Stomach (tissue), 9 donors: Measurements from ENCODE around the gene AFF1. TPM values are rescaled to one million over a fixed set of nuclear protein-coding genes. Genes with fewer than 3 reads are reported as not detected.
A peak's percentile ranks its signal among the peaks of the same experiment; 100 is the strongest.

Source experiments
- DNase-seq, 2 donors: peaks; one replicate each; pipeline versions ENCODE4 v3.0.0 to v3.0.0-alpha.2; 2013 to 2019
- H3K27ac ChIP-seq, 5 donors: fragments of 200-600 bp in 4 of 5; sonication (generic) in 4 of 5; one replicate each; pipeline ENCODE4 v1.5.1; 2013 to 2019; ENCODE audit warnings: mild to moderate bottlenecking in 1 of 5, moderate library complexity in 1 of 5
- H3K27me3 ChIP-seq, 3 donors: fragments of 200-600 bp; sonication (generic); one replicate each; pipeline ENCODE4 v1.5.1; 2017 to 2019; ENCODE audit warnings: mixed run types in 1 of 3
- H3K36me3 ChIP-seq, 4 donors: fragments of 200-600 bp; sonication (generic); 1 replicate in 3 of 4; 2 replicates in 1 of 4; pipeline ENCODE4 v1.5.1; 2016 to 2019
- H3K4me1 ChIP-seq, 4 donors: fragments of 200-600 bp; sonication (generic); one replicate each; pipeline ENCODE4 v1.5.1; 2016 to 2019
- H3K4me3 ChIP-seq, 4 donors: fragments of 200-600 bp; sonication (generic) in 3 of 4; one replicate each; pipeline ENCODE4 v1.5.1; 2016 to 2019; ENCODE audit warnings: mild to moderate bottlenecking in 1 of 4
- H3K9me3 ChIP-seq, 4 donors: fragments of 200-600 bp; sonication (generic); one replicate each; pipeline ENCODE4 v1.5.1; 2016 to 2019
- CTCF ChIP-seq, 7 experiments: fragments of 450-650 bp in 4 of 7; fragments of 200-600 bp in 3 of 7; sonication (generic) in 3 of 7; IDR thresholded peaks; one replicate each; pipeline ENCODE4 v1.5.1; 2016 to 2019; ENCODE audit warnings: antibody characterized with exemption in 7 of 7, control low read depth in 2 of 7, mild to moderate bottlenecking in 1 of 7
- EP300 ChIP-seq: sonication (generic); formaldehyde crosslinking; IDR thresholded peaks from one replicate; pipeline ENCODE4 v1.6.1; 2017; ENCODE audit warnings: antibody characterized with exemption
- POLR2A ChIP-seq, 4 donors: fragments of 450-650 bp; IDR thresholded peaks; one replicate each; pipeline ENCODE4 v1.6.1; 2016; ENCODE audit warnings: antibody characterized with exemption in 4 of 4, control low read depth in 2 of 4, mild to moderate bottlenecking in 1 of 4, moderate library complexity in 1 of 4
- POLR2AphosphoS5 ChIP-seq, 3 donors: sonication (generic); formaldehyde crosslinking; IDR thresholded peaks; one replicate each; pipeline ENCODE4 v1.6.1; 2016; ENCODE audit warnings: antibody characterized with exemption in 3 of 3
- WGBS, 5 donors: extraction: QIAGEN DNeasy Blood & Tissue Kit in 3 of 5; methylation state at CpG; one replicate each; pipeline versions ENCODE4 v1.1.5 to v1.1.7; 2013 to 2018; 5-methylcytosine and 5-hydroxymethylcytosine counted together
- intact Hi-C: fragments of 100-400 bp; cut with DNase I; formaldehyde crosslinking; loops from one replicate; pipeline ENCODE4 v1.15.1; 2023; ENCODE audit warnings: low total_unique reads
- polyA plus RNA-seq, 3 donors: library from polyadenylated mRNA; stranded (reverse); fragments of 200-250 nt; gene quantifications; one replicate each; pipeline ENCODE4 v1.2.3, GENCODE V29; 2013
- total RNA-seq, 5 donors: library from RNA; depleted of rRNA; stranded (reverse); fragments of >200 nt; gene quantifications; one replicate each; pipeline versions ENCODE4 v1.1.0 to v1.2.3, GENCODE V29; 2014 to 2016
- donor health status: healthy with polysubstance abuse.
- donor health status: Bipolar disorder and iron deficiency.
- donor health status: healthy.

The AFF1 gene
- total and polyA plus RNA-seq, 8 donors: 6.9 to 177 (median 59.1) TPM

- Histone ChIP-seq H3K27ac (peak overlapping the region; percentile 15 to 86 (median 78)), H3K4me1 (peaks cover 31 to 82% (median 56%) of the 10 kb centered on the region in 4 donors)
These were observed 109.9 kb downstream of the AFF1 start for GRCh38 chr4:87044511-87045233.

GRCh38 chr4:87045234-87045558 is 110.4 kb downstream of the AFF1 start:
- peak overlapping the region in 2 of 4 donors; percentile 4 to 9 for H3K4me3 ChIP-seq
- intact Hi-C loops: no loop called here
- peaks cover 31 to 82% (median 56%) of the 10 kb centered on the region in 4 donors for H3K4me1 ChIP-seq
- no peaks in the 10 kb centered on the region for H3K27me3 ChIP-seq
- WGBS, 5 donors: 53 to 66% (median 63%) methylated on average over 6 of the region's 6 CpGs
- TF ChIP-seq POLR2AphosphoS5 (IDR thresholded peaks at IDR 0.05) (no peak), CTCF (IDR thresholded peaks at IDR 0.05) (no peak), EP300 (no peak), POLR2A (IDR thresholded peaks at IDR 0.05) (no peak)
- peak overlapping the region; percentile 15 to 86 (median 78) for H3K27ac ChIP-seq
- DNase-seq: no peak
- no peaks in the 10 kb centered on the region for H3K9me3 ChIP-seq
- peaks cover 10 to 27% (median 18%) of the 10 kb centered on the region in 4 donors for H3K36me3 ChIP-seq

More at GRCh38 chr4:87044511-87045233, 109.9 kb downstream of the AFF1 start:
- 26 to 46% (median 33%) methylated on average over 6 of the region's 6 CpGs for WGBS, 5 donors
- no peak for TF ChIP-seq POLR2AphosphoS5 (IDR thresholded peaks at IDR 0.05)
- Histone ChIP-seq H3K36me3 (peaks cover 10 to 26% (median 18%) of the 10 kb centered on the region in 4 donors), H3K9me3 (no peaks in the 10 kb centered on the region), H3K4me3 (no peak overlapping the region), H3K27me3 (no peaks in the 10 kb centered on the region)
- no peak for DNase-seq
- intact Hi-C loops: no loop called here

- peak overlapping the region in 4 of 5 donors; percentile 69 to 86 (median 80) for H3K27ac ChIP-seq
- TF ChIP-seq EP300: no peak
- TF ChIP-seq POLR2A (IDR thresholded peaks at IDR 0.05): no peak
- no peak for TF ChIP-seq CTCF (IDR thresholded peaks at IDR 0.05)
- TF ChIP-seq POLR2AphosphoS5 (IDR thresholded peaks at IDR 0.05): no peak
- peaks cover 10 to 30% (median 21%) of the 10 kb centered on the region in 4 donors for H3K36me3 ChIP-seq
- H3K27me3 ChIP-seq: no peaks in the 10 kb centered on the region
- intact Hi-C loops: no loop called here
- 33 to 53% (median 42%) methylated on average over 3 of the region's 3 CpGs for WGBS, 5 donors
- DNase-seq: no peak
- peaks cover 31 to 83% (median 55%) of the 10 kb centered on the region in 4 donors for H3K4me1 ChIP-seq
- no peaks in the 10 kb centered on the region for H3K9me3 ChIP-seq
- peak overlapping the region in 1 of 4 donors; percentile 4 for H3K4me3 ChIP-seq
These were observed 110.8 kb downstream of the AFF1 start for GRCh38 chr4:87045659-87046058.

DNA sequence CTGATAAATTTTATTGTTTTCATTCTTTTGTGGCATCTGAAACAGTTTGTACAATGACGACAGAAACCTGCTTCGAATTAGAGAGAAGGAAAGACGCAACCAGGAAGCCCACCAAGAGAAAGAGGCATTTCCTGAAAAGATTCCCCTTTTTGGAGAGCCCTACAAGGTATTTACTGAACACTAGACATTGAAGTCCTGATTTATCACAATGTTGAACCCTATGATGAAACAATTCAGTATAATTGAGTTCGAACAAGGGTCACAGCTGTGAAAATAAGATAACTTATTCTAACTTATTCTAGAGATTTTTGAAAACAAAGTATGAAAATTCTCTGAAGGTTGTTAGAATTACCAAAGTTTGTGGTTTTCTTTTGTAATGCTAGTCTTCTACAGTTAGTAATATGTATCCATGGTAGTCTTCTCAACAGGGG is 111.3 kb downstream of the AFF1 start:
- H3K4me3 ChIP-seq: no peak overlapping the region
- H3K4me1 ChIP-seq: peaks cover 27 to 84% (median 53%) of the 10 kb centered on the region in 4 donors
- no peak for DNase-seq
- no peak for TF ChIP-seq EP300
- TF ChIP-seq POLR2A (IDR thresholded peaks at IDR 0.05): no peak
- 65 to 83% (median 76%) methylated on average over 4 of the region's 4 CpGs for WGBS, 5 donors
- no peaks in the 10 kb centered on the region for H3K27me3 ChIP-seq
- H3K27ac ChIP-seq: peak overlapping the region in 4 of 5 donors; percentile 69 to 86 (median 80)
- H3K9me3 ChIP-seq: no peaks in the 10 kb centered on the region
- peaks cover 10 to 35% (median 23%) of the 10 kb centered on the region in 4 donors for H3K36me3 ChIP-seq
- intact Hi-C loops: no loop called here

DNA sequence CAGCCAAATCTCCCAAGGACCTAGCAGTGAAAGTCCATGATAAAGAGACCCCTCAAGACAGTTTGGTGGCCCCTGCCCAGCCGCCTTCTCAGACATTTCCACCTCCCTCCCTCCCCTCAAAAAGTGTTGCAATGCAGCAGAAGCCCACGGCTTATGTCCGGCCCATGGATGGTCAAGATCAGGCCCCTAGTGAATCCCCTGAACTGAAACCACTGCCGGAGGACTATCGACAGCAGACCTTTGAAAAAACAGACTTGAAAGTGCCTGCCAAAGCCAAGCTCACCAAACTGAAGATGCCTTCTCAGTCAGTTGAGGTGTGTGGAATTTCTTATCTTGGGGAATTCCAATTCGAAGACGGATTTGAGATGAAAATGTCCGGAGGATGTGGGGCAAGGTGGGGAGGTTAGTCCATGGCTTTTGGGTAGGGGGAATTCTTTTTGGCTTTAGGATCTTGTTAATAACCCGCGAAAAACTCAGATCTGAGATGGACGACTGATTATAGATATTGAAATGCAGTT is 112.5 kb downstream of the AFF1 start:
- Histone ChIP-seq H3K4me3 (no peak overlapping the region), H3K27ac (peak overlapping the region in 3 of 5 donors; percentile 78 to 86 (median 82)), H3K36me3 (peaks cover 10 to 35% (median 27%) of the 10 kb centered on the region in 4 donors), H3K9me3 (no peaks in the 10 kb centered on the region), H3K4me1 (peaks cover 23 to 81% (median 51%) of the 10 kb centered on the region in 4 donors), H3K27me3 (no peaks in the 10 kb centered on the region)
- TF ChIP-seq POLR2A (IDR thresholded peaks at IDR 0.05) (no peak), POLR2AphosphoS5 (IDR thresholded peaks at IDR 0.05) (no peak), CTCF (IDR thresholded peaks at IDR 0.05) (no peak), EP300 (no peak)
- DNase-seq: no peak
- 95 to 97% (median 97%) methylated on average over 11 of the region's 11 CpGs for WGBS, 5 donors
- intact Hi-C loops: no loop called here
